ENCODE results near the gene KCNMA1.

- TF ChIP-seq CTCF (IDR thresholded peaks at IDR 0.05) (no peak), POLR2AphosphoS5 (IDR thresholded peaks at IDR 0.05) (no peak), POLR2A (IDR thresholded peaks at IDR 0.05) (no peak)
Observed at GRCh38 chr10:77149001-77149400, 488.6 kb downstream of the KCNMA1 start.
